Tibial artery (tissue), 4 donors: ENCODE data around the gene DPP7.
"Not testable (repeated sequence)": the region's sequence is repeated elsewhere in the genome, so short reads cannot be mapped to it uniquely, and the experiment has no call there.

ENCODE experiments used
- DNase-seq, 2 donors: peaks; one replicate each; pipeline ENCODE4 v3.0.0-alpha.2; 2019
- H3K27ac ChIP-seq, 2 donors: fragments of 200-600 bp; sonication (generic) in 1 of 2; 1 replicate in 1 of 2; 2 replicates in 1 of 2; pipeline ENCODE4 v1.5.1; 2018 to 2019; ENCODE audit warnings: mild to moderate bottlenecking in 1 of 2
- H3K27me3 ChIP-seq, 2 donors: fragments of 200-600 bp; sonication (generic) in 1 of 2; one replicate each; pipeline versions ENCODE4 v1.5.1 to v1.6.0; 2016 to 2019
- H3K36me3 ChIP-seq, 3 donors: fragments of 200-600 bp; sonication (generic) in 2 of 3; one replicate each; pipeline ENCODE4 v1.5.1; 2016 to 2019; ENCODE audit warnings: mild to moderate bottlenecking in 2 of 3
- H3K4me1 ChIP-seq, 4 donors: fragments of 200-600 bp; sonication (generic) in 2 of 4; 1 replicate in 3 of 4; 2 replicates in 1 of 4; pipeline ENCODE4 v1.5.1; 2016 to 2019
- H3K4me3 ChIP-seq, 2 donors: fragments of 200-600 bp; sonication (generic) in 1 of 2; 1 replicate in 1 of 2; 2 replicates in 1 of 2; pipeline ENCODE4 v1.5.1; 2018 to 2019; ENCODE audit warnings: mild to moderate bottlenecking in 2 of 2
- H3K9me3 ChIP-seq, 3 donors: fragments of 200-600 bp; sonication (generic) in 1 of 3; one replicate each; pipeline ENCODE4 v1.5.1; 2016 to 2019
- CTCF ChIP-seq, 2 experiments: fragments of 200-600 bp in 1 of 2; fragments of 450-650 bp in 1 of 2; IDR thresholded peaks; one replicate each; pipeline ENCODE4 v1.5.1; 2017 to 2019; ENCODE audit warnings: antibody characterized with exemption in 2 of 2, mild to moderate bottlenecking in 1 of 2, moderate library complexity in 1 of 2
- intact Hi-C: fragments of 100-400 bp; cut with DNase I; formaldehyde crosslinking; loops from one replicate; pipeline ENCODE4 v1.15.0; 2023; ENCODE audit warnings: low total_unique reads

The DPP7 gene

DNA sequence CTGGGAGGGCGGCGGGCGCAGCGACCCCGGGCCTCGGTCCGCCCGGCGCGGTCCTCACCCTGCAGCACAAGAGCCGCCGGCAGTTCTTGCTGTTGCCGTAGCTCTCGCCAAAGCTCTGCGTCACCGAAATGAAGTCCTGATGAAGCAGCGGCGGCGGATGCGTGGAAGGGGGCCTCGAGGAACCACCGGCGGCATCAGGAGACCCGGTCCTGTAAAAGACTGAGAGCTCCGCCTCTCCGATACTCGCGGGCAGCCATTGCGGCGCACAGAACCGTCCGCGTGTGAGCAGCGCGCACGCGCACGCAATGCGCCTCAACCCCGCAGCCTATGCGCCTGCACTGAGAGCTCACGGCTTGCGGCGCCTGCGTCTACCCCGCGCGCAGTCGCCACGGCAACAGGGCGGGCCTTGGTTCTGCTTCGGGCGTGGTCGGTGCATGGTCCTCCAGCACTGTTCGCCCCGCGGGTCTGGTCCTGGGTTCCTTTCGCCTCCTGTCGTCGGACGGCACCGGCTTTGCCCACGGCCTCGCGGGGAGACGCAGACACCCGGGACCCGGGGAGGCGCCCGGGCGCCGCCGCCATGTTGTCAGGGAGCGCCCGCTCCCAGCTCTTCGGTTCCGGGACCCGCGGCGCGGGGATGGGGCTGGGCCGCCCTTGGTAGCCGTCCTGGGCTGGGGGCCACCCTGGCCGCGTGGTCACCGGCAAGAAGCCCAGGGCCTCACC, 15.1 kb upstream of the DPP7 start:
- Histone ChIP-seq H3K27ac (no peak overlapping the region), H3K9me3 (peaks cover 0 to 9% (median 8%) of the 10 kb centered on the region in 3 donors), H3K4me3 (peak overlapping the region; percentile 51 to 60), H3K4me1 (peaks cover 0 to 32% (median 19%) of the 10 kb centered on the region in 4 donors), H3K27me3 (peaks cover 0 to 50% of the 10 kb centered on the region in 2 donors), H3K36me3 (no peaks in the 10 kb centered on the region)
- intact Hi-C loops = no loop called here
- TF ChIP-seq CTCF (IDR thresholded peaks at IDR 0.05) = no peak
- peak; percentile 53 to 77 for DNase-seq

GRCh38 chr9:137128862-137129455, 14.4 kb upstream of the DPP7 start:
- Histone ChIP-seq H3K4me3 (peak overlapping the region; percentile 51 to 60), H3K27ac (no peak overlapping the region), H3K4me1 (peaks cover 0 to 32% (median 19%) of the 10 kb centered on the region in 4 donors), H3K9me3 (peaks cover 0 to 9% (median 8%) of the 10 kb centered on the region in 3 donors), H3K27me3 (peaks cover 0 to 49% of the 10 kb centered on the region in 2 donors), H3K36me3 (no peaks in the 10 kb centered on the region)
- intact Hi-C loops = no loop called here
- DNase-seq = no peak
- TF ChIP-seq CTCF (IDR thresholded peaks at IDR 0.05) = no peak

GRCh38 chr9:137128158-137128861, 13.8 kb upstream of the DPP7 start:
- no peak for DNase-seq
- Histone ChIP-seq H3K27me3 (peaks cover 0 to 46% of the 10 kb centered on the region in 2 donors), H3K9me3 (peaks cover 0 to 9% (median 8%) of the 10 kb centered on the region in 3 donors), H3K27ac (no peak overlapping the region), H3K4me1 (peaks cover 0 to 32% (median 19%) of the 10 kb centered on the region in 4 donors), H3K36me3 (no peaks in the 10 kb centered on the region), H3K4me3 (peak overlapping the region in 1 of 2 donors; percentile 51)
- intact Hi-C loops = no loop called here
- no peak for TF ChIP-seq CTCF (IDR thresholded peaks at IDR 0.05)

- Histone ChIP-seq H3K27me3 (peaks cover 0 to 40% of the 10 kb centered on the region in 2 donors), H3K9me3 (peaks cover 0 to 9% (median 8%) of the 10 kb centered on the region in 3 donors), H3K36me3 (no peaks in the 10 kb centered on the region), H3K27ac (no peak overlapping the region), H3K4me1 (peaks cover 0 to 32% (median 19%) of the 10 kb centered on the region in 4 donors), H3K4me3 (peak overlapping the region in 1 of 2 donors; percentile 23)
- TF ChIP-seq CTCF (IDR thresholded peaks at IDR 0.05) = no peak
- intact Hi-C loops = no loop called here
- DNase-seq = no peak
These were observed 13.0 kb upstream of the DPP7 start for GRCh38 chr9:137127301-137128157.

DNA sequence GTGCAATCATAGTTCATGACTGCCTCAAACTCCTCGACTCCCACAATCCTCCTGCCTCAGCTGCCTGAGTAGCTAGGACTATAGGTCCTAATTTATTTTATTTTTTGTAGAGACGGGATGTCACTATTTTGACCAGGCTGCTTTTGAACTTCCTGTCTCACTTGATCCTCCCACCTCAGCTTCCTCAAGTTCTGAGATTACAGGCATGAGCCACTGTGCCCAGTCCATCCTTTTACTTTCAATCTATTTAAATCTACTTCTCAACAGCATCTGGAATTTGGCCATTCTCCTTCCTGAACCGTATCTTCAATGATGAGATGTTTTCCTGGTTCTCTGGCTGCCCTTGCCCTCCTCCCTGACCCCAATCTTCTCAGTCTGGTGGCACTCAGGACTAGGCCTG, 12.3 kb upstream of the DPP7 start:
- DNase-seq = no peak
- Histone ChIP-seq H3K36me3 (no peaks in the 10 kb centered on the region), H3K4me1 (peaks cover 0 to 32% (median 19%) of the 10 kb centered on the region in 4 donors), H3K9me3 (peaks cover 0 to 9% (median 8%) of the 10 kb centered on the region in 3 donors), H3K27ac (no peak overlapping the region), H3K27me3 (peaks cover 0 to 38% of the 10 kb centered on the region in 2 donors), H3K4me3 (peak overlapping the region in 1 of 2 donors; percentile 23)
- TF ChIP-seq CTCF (IDR thresholded peaks at IDR 0.05) = no peak
- intact Hi-C loops = no loop called here

GRCh38 chr9:137123952-137124462, 9.5 kb upstream of the DPP7 start:
- not testable (repeated sequence) for DNase-seq, H3K9me3 ChIP-seq, H3K4me3 ChIP-seq, H3K36me3 ChIP-seq, H3K27ac ChIP-seq
- Histone ChIP-seq H3K4me1 (peaks cover 0 to 17% (median 8%) of the 10 kb centered on the region in 4 donors), H3K27me3 (peaks cover 0 to 15% of the 10 kb centered on the region in 2 donors)
- intact Hi-C loops = loop anchor here (2.0 kb wide), 1 partner anchor 107 kb away; the partner anchor contains the start of gene SLC34A3
